Urinary bladder (tissue), 4 donors: Measurements from ENCODE around the gene RPTOR. TPM values are rescaled to one million over a fixed set of nuclear protein-coding genes. Genes with fewer than 3 reads are reported as not detected.

ENCODE experiments used
- DNase-seq: peaks from one replicate; pipeline ENCODE4 v3.0.0-alpha.2; 2015; ENCODE audit errors: extremely low spot score
- H3K27ac ChIP-seq: one replicate; pipeline ENCODE4 v1.5.1; 2013; ENCODE audit warnings: low read depth, mild to moderate bottlenecking, moderate library complexity
- H3K36me3 ChIP-seq: one replicate; pipeline ENCODE4 v1.6.1; 2013; ENCODE audit warnings: mild to moderate bottlenecking, moderate library complexity; ENCODE audit not compliant: insufficient read depth
- H3K4me1 ChIP-seq: one replicate; pipeline ENCODE4 v1.6.1; 2013; ENCODE audit warnings: mild to moderate bottlenecking, moderate library complexity; ENCODE audit not compliant: insufficient read depth
- H3K4me3 ChIP-seq: one replicate; pipeline ENCODE4 v1.5.1; 2013; ENCODE audit warnings: low read depth, low read length
- WGBS: extraction: QIAGEN DNeasy Blood & Tissue Kit; methylation state at CpG from one replicate; pipeline ENCODE4 v1.1.7; 2013; 5-methylcytosine and 5-hydroxymethylcytosine counted together
- polyA plus RNA-seq: library from polyadenylated mRNA; stranded (reverse); fragments of 200-250 nt; gene quantifications from one replicate; pipeline ENCODE4 v1.2.3, GENCODE V29; 2013
- total RNA-seq: library from RNA; depleted of rRNA; stranded (reverse); fragments of >200 nt; gene quantifications from one replicate; pipeline ENCODE4 v1.2.3, GENCODE V29; 2014
- donor health status: healthy with polysubstance abuse.
- donor health status: healthy.

The RPTOR gene
- total and polyA plus RNA-seq, 2 donors = 23.5 to 54.1 TPM

GRCh38 chr17:80545499-80545826, 825 bp downstream of the RPTOR start:
- H3K36me3 ChIP-seq = no peaks in the 10 kb centered on the region
- no peaks in the 10 kb centered on the region for H3K4me1 ChIP-seq
- no peak for DNase-seq
- peak overlapping the region; percentile 91 for H3K4me3 ChIP-seq
- H3K27ac ChIP-seq = no peak overlapping the region
- 3% methylated on average over 8 of the region's 8 CpGs for WGBS

GRCh38 chr17:80546267-80546666, 1.6 kb downstream of the RPTOR start:
- Histone ChIP-seq H3K27ac (no peak overlapping the region), H3K4me3 (no peak overlapping the region), H3K4me1 (no peaks in the 10 kb centered on the region), H3K36me3 (no peaks in the 10 kb centered on the region)
- no peak for DNase-seq
- 79% methylated on average over 5 of the region's 5 CpGs for WGBS

GRCh38 chr17:80552523-80552922, 7.9 kb downstream of the RPTOR start:
- DNase-seq = no peak
- 50% methylated on average over 2 of the region's 2 CpGs for WGBS
- no peak overlapping the region for H3K27ac ChIP-seq
- no peaks in the 10 kb centered on the region for H3K36me3 ChIP-seq
- no peaks in the 10 kb centered on the region for H3K4me1 ChIP-seq
- H3K4me3 ChIP-seq = no peak overlapping the region

- Histone ChIP-seq H3K27ac (no peak overlapping the region), H3K36me3 (no peaks in the 10 kb centered on the region), H3K4me3 (no peak overlapping the region), H3K4me1 (no peaks in the 10 kb centered on the region)
- DNase-seq = no peak
- 94% methylated on average over 7 of the region's 7 CpGs for WGBS
Measured at GRCh38 chr17:80555266-80555665, 10.6 kb downstream of the RPTOR start.

- DNase-seq = no peak
- no peaks in the 10 kb centered on the region for H3K4me1 ChIP-seq
- no peak overlapping the region for H3K27ac ChIP-seq
- 83% methylated on average over 6 of the region's 6 CpGs for WGBS
- H3K36me3 ChIP-seq = no peaks in the 10 kb centered on the region
- H3K4me3 ChIP-seq = no peak overlapping the region
Measured at GRCh38 chr17:80558046-80558445, 13.4 kb downstream of the RPTOR start.

GRCh38 chr17:80559825-80560251, 15.2 kb downstream of the RPTOR start:
- WGBS = 78% methylated on average over 6 of the region's 6 CpGs
- Histone ChIP-seq H3K36me3 (no peaks in the 10 kb centered on the region), H3K27ac (no peak overlapping the region), H3K4me3 (no peak overlapping the region), H3K4me1 (no peaks in the 10 kb centered on the region)
- DNase-seq = no peak

GRCh38 chr17:80561541-80562114, 17.0 kb downstream of the RPTOR start:
- WGBS = 94% methylated on average over 4 of the region's 4 CpGs

GRCh38 chr17:80564545-80564944, 19.9 kb downstream of the RPTOR start:
- Histone ChIP-seq H3K36me3 (no peaks in the 10 kb centered on the region), H3K4me3 (no peak overlapping the region), H3K27ac (no peak overlapping the region), H3K4me1 (no peaks in the 10 kb centered on the region)
- 91% methylated on average over 5 of the region's 5 CpGs for WGBS
- DNase-seq = no peak

More at GRCh38 chr17:80561541-80562114, 17.0 kb downstream of the RPTOR start:
- H3K27ac ChIP-seq = no peak overlapping the region
- no peaks in the 10 kb centered on the region for H3K4me1 ChIP-seq
- no peak for DNase-seq
- H3K4me3 ChIP-seq = no peak overlapping the region
- H3K36me3 ChIP-seq = no peaks in the 10 kb centered on the region

- no peak for DNase-seq
- Histone ChIP-seq H3K4me1 (no peaks in the 10 kb centered on the region), H3K4me3 (no peak overlapping the region), H3K27ac (no peak overlapping the region), H3K36me3 (no peaks in the 10 kb centered on the region)
- 69% methylated on average over 12 of the region's 12 CpGs for WGBS
Measured at GRCh38 chr17:80565343-80566053, 20.9 kb downstream of the RPTOR start.

- H3K4me3 ChIP-seq = no peak overlapping the region
- H3K36me3 ChIP-seq = no peaks in the 10 kb centered on the region
- H3K27ac ChIP-seq = no peak overlapping the region
- WGBS = 62% methylated on average over 5 of the region's 5 CpGs
- no peak for DNase-seq
- no peaks in the 10 kb centered on the region for H3K4me1 ChIP-seq
Measured at GRCh38 chr17:80566054-80566400, 21.4 kb downstream of the RPTOR start.

GRCh38 chr17:80568246-80568645, 23.6 kb downstream of the RPTOR start:
- no peak overlapping the region for H3K4me3 ChIP-seq
- no peaks in the 10 kb centered on the region for H3K36me3 ChIP-seq
- DNase-seq = no peak
- no peak overlapping the region for H3K27ac ChIP-seq
- H3K4me1 ChIP-seq = no peaks in the 10 kb centered on the region

- Histone ChIP-seq H3K36me3 (no peaks in the 10 kb centered on the region), H3K27ac (no peak overlapping the region), H3K4me3 (no peak overlapping the region), H3K4me1 (no peaks in the 10 kb centered on the region)
- DNase-seq = no peak
- 81% methylated on average over 9 of the region's 9 CpGs for WGBS
Measured at GRCh38 chr17:80569924-80570323, 25.3 kb downstream of the RPTOR start.

- no peaks in the 10 kb centered on the region for H3K4me1 ChIP-seq
- no peak overlapping the region for H3K27ac ChIP-seq
- DNase-seq = no peak
- no peak overlapping the region for H3K4me3 ChIP-seq
- H3K36me3 ChIP-seq = no peaks in the 10 kb centered on the region
- 84% methylated on average over 6 of the region's 6 CpGs for WGBS
Measured at GRCh38 chr17:80573701-80574100, 29.1 kb downstream of the RPTOR start.

GRCh38 chr17:80574496-80574895, 29.9 kb downstream of the RPTOR start:
- H3K4me1 ChIP-seq = no peaks in the 10 kb centered on the region
- no peaks in the 10 kb centered on the region for H3K36me3 ChIP-seq
- no peak for DNase-seq
- H3K4me3 ChIP-seq = no peak overlapping the region
- H3K27ac ChIP-seq = no peak overlapping the region
- 73% methylated on average over 4 of the region's 4 CpGs for WGBS
